Nephron progenitor cell (in vitro differentiated cells): Measurements from ENCODE around the gene PDE8B.

ENCODE experiments used
- DNase-seq: peaks from one replicate; pipeline ENCODE4 v3.0.0; 2021
- H3K27ac Mint-ChIP-seq: 2 replicates; pipeline ENCODE4 v1.8.0; 2021; ENCODE audit warnings: mild to moderate bottlenecking, moderate library complexity, mixed read lengths
- H3K27me3 Mint-ChIP-seq: 2 replicates; pipeline ENCODE4 v1.8.0; 2021; ENCODE audit warnings: mild to moderate bottlenecking, low read depth, mixed read lengths; ENCODE audit not compliant: poor library complexity
- H3K36me3 Mint-ChIP-seq: 2 replicates; pipeline ENCODE4 v1.8.0; 2021; ENCODE audit warnings: low read depth, mixed read lengths
- H3K4me1 Mint-ChIP-seq: 2 replicates; pipeline ENCODE4 v1.8.0; 2021; ENCODE audit warnings: mixed read lengths
- H3K4me3 Mint-ChIP-seq: 2 replicates; pipeline ENCODE4 v1.8.0; 2021; ENCODE audit warnings: mild to moderate bottlenecking, moderate library complexity, mixed read lengths
- H3K9me3 Mint-ChIP-seq: 2 replicates; pipeline ENCODE4 v1.8.0; 2021; ENCODE audit warnings: mild to moderate bottlenecking, moderate library complexity, mixed read lengths
- TF ChIP-seq, protein P1 (sequence below): fragments of 200-600 bp; sonication (generic); IDR thresholded peaks from 2 replicates; pipeline ENCODE4 v1.5.0; 2021; ENCODE audit warnings: antibody characterized with exemption

The PDE8B gene

DNA sequence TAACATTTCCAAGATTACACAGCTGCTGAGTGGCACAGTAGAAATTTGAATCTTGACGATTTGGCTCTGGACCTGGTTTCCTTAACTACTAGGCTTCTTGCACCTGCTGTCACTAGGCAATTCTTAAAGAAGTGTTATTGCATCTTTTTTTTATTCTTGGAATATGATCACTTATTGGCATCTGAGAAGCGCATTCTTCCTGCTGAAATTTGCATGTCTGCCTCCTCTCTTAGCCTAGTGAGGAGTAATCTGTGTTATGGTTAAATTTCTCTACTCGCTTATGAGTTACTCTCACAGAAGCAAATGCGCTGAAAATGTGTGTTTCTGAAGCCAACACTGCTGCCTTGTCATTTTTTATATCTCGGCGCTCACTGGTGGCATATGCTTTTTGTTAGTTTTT lies 192.3 kb downstream of the PDE8B start:
- no peaks in the 10 kb centered on the region for H3K36me3 Mint-ChIP-seq
- no peaks in the 10 kb centered on the region for H3K9me3 Mint-ChIP-seq
- no peak for DNase-seq
- TF ChIP-seq, protein P1, sequence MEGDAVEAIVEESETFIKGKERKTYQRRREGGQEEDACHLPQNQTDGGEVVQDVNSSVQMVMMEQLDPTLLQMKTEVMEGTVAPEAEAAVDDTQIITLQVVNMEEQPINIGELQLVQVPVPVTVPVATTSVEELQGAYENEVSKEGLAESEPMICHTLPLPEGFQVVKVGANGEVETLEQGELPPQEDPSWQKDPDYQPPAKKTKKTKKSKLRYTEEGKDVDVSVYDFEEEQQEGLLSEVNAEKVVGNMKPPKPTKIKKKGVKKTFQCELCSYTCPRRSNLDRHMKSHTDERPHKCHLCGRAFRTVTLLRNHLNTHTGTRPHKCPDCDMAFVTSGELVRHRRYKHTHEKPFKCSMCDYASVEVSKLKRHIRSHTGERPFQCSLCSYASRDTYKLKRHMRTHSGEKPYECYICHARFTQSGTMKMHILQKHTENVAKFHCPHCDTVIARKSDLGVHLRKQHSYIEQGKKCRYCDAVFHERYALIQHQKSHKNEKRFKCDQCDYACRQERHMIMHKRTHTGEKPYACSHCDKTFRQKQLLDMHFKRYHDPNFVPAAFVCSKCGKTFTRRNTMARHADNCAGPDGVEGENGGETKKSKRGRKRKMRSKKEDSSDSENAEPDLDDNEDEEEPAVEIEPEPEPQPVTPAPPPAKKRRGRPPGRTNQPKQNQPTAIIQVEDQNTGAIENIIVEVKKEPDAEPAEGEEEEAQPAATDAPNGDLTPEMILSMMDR = no peak
- H3K4me3 Mint-ChIP-seq = no peak overlapping the region
- H3K4me1 Mint-ChIP-seq = peaks cover 2% of the 10 kb centered on the region
- no peak overlapping the region for H3K27ac Mint-ChIP-seq
- H3K27me3 Mint-ChIP-seq = peaks cover 11% of the 10 kb centered on the region

DNA sequence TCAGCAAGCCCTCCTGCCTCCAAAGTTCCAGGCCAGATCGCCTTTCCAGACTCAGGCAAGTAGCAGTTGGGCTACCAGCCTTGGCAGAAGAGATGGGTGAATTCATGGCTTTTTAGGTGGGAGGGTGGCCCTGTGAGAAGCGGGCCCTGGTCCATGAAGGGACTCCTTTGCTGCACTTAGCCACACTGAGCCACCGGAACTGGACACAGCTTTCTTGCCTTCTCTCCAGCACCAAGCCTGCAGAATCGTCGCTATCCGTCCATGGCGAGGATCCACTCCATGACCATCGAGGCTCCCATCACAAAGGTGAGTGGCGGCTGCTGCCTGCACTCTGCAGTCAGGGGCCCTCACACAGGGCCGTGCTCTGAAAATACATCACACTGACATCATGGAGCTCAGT lies 196.7 kb downstream of the PDE8B start:
- TF ChIP-seq, protein P1 = no peak
- no peak for DNase-seq
- Mint-ChIP-seq H3K9me3 (no peaks in the 10 kb centered on the region), H3K4me1 (no peaks in the 10 kb centered on the region), H3K4me3 (no peak overlapping the region), H3K27me3 (peaks cover 5% of the 10 kb centered on the region), H3K36me3 (no peaks in the 10 kb centered on the region), H3K27ac (no peak overlapping the region)

DNA sequence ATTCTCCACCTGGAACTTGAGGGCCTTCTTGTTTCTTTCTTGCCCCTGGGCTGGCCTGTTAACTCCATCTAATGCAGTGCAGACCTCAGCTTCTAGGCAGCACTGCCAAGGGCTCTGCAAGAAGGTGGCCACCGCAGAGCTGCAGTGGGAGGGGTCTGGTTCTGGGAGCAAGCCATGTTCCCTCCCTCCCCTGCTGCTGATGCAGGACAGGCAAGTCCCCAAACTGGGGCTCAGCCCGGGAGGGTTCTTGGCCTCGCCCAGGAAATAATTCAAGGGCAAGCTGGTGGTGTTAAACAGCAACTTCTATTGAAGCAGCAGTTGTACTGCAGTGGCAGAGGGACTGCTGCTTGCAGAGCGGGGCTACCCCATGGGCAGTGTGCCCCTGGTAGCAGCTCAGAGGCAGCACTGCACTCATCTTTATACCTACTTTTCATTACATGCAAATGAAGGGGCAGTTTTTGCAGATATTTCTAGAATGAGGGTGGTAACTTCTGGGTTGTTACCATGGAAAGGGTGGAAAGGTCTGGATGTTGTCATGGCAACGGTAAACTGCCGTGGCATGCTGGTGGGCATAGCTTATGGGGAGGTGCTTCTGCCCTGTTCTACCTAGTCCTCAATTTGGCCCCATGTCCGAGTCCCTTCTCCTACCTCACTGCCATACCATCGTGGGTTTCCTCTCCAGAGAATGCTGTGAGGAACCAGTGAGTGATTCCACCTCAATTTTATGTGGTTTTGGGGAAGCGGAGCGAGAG lies 199.6 kb downstream of the PDE8B start:
- TF ChIP-seq, protein P1 = no peak
- no peaks in the 10 kb centered on the region for H3K9me3 Mint-ChIP-seq
- DNase-seq = no peak
- no peak overlapping the region for H3K4me3 Mint-ChIP-seq
- no peak overlapping the region for H3K27ac Mint-ChIP-seq
- peaks cover 11% of the 10 kb centered on the region for H3K27me3 Mint-ChIP-seq
- no peaks in the 10 kb centered on the region for H3K36me3 Mint-ChIP-seq
- no peaks in the 10 kb centered on the region for H3K4me1 Mint-ChIP-seq

DNA sequence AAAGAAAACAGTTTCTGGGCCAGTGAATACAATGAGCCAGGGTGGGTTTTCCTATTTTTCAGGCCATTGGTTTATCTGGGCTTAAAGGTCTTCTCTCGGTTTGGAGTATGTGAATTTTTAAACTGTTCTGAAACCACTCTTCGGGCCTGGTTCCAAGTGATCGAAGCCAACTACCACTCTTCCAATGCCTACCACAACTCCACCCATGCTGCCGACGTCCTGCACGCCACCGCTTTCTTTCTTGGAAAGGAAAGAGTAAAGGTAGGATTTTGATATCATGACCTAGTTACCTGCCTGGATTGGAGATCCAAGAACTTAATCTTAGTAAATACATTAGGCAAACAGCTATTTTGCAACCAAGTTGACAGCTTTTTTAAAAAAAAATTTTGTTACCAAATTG lies 202.6 kb downstream of the PDE8B start:
- Mint-ChIP-seq H3K9me3 (no peaks in the 10 kb centered on the region), H3K4me3 (no peak overlapping the region), H3K36me3 (no peaks in the 10 kb centered on the region)

DNA sequence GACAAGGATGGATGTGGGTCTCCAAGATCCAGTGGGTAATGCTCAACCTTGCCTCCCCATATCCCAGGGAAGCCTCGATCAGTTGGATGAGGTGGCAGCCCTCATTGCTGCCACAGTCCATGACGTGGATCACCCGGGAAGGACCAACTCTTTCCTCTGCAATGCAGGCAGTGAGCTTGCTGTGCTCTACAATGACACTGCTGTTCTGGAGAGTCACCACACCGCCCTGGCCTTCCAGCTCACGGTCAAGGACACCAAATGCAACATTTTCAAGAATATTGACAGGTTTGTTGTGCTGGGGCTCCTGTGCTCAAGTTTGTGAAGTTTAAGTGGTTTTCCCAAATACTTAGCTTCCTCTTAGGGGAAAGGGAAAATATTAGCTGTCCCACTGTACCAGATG lies 207.7 kb downstream of the PDE8B start:
- Mint-ChIP-seq H3K9me3 (no peaks in the 10 kb centered on the region), H3K4me1 (peaks cover 20% of the 10 kb centered on the region), H3K4me3 (no peak overlapping the region), H3K27ac (no peak overlapping the region), H3K27me3 (peaks cover 4% of the 10 kb centered on the region), H3K36me3 (peaks cover 13% of the 10 kb centered on the region)
- no peak for DNase-seq
- TF ChIP-seq, protein P1 = no peak

More for the DNA sequence above, 202.6 kb downstream of the PDE8B start:
- TF ChIP-seq, protein P1 = no peak
- peaks cover 14% of the 10 kb centered on the region for H3K4me1 Mint-ChIP-seq
- no peak overlapping the region for H3K27ac Mint-ChIP-seq
- peaks cover 10% of the 10 kb centered on the region for H3K27me3 Mint-ChIP-seq
- no peak for DNase-seq
